ENCODE data around the gene EML1. TPM values are rescaled to one million over a fixed set of nuclear protein-coding genes. Genes with fewer than 3 reads are reported as not detected.

EML1 gene
- total and polyA plus RNA-seq, 2 of the 13 experiments (the other 11 are each of a cell fraction or from before 2014, with no cell fraction given): 0.59 to 1.7 TPM

DNA sequence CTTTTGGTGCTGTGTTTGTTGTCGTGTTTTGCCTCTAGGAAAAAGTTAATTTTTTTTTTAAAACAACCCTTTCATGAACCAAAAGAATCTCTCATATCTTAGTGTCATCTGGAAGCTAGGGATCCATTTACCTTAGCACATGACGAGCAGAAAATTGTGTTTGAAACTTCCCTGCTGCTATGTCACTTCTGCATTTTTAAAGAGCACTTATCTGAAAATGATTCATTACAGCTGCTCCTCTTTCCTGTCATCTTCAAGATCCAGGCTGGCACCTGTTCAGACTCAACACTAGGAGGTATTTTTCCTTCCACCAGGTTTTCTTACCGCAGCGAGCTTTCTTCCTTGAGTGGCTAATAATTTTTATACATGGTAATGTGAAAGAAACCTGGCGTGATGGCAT lies 67.0 kb downstream of the EML1 start (continued):
- TF ChIP-seq PATZ1 (CRISPR knock-in tag; IDR thresholded peaks at IDR 0.05) (no peak), ZNF567 (CRISPR knock-in tag; IDR thresholded peaks at IDR 0.05; ENCODE audit: borderline replicate concordance) (no peak), YY1 (IDR thresholded peaks at IDR 0.05; ENCODE audit: insufficient read depth, insufficient replicate concordance, low read depth, low read length) (no peak)

DNA sequence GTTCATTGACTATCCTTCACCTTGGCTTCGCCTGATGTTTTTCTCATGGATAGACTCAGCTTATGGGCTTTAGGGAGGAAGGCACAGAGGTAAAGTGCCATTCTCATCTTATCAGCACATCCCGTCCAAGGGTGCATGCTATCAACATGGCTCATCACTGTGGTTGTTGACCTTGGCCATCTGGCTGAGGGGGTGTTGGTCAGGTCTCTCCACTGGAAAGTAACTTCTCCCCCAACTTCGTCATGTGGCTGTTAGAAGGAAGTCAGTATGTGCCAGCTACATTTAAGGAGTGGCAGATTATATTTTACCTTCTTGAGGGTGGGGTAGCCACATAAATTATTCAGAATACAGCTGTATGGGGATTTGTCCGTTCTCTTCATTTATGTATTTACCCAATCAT lies 68.9 kb downstream of the EML1 start:
- no peak overlapping the region for H3K9ac ChIP-seq (ENCODE audit: insufficient read depth, low read depth, low read length)
- in situ Hi-C loops (cut with HindIII; ENCODE audit: extremely low pct_ligation_motif_present, low pct_unique_long_range_greater_than_20kb): no loop called here
- H3K27me3 ChIP-seq (ENCODE audit: control insufficient read depth in 1 of 2, insufficient read depth in 2 of 2, low read length in 2 of 2): peaks cover 0 to 1% of the 10 kb centered on the region in 2 experiments; a peak in 1 of 5 replicates
- H3K4me2 ChIP-seq (ENCODE audit: low read depth, low read length): no peak overlapping the region
- no peaks in the 10 kb centered on the region for H3K4me1 ChIP-seq (ENCODE audit: insufficient read depth, low read length)
- DNase-seq (ENCODE audit: low spot score) (no peak), FAIRE-seq (no peak), ATAC-seq (no peak)
- no peak overlapping the region for H2AFZ ChIP-seq (ENCODE audit: low read length)
- 69% methylated on average over 4 of the region's 4 CpGs for WGBS (ENCODE audit: low lambda C conversion rate)
- no peaks in the 10 kb centered on the region for H3K36me3 ChIP-seq (replicated peaks in 1 of 2; ENCODE audit: control insufficient read depth in 1 of 2, insufficient read depth in 2 of 2, low read length in 2 of 2)
- no peaks in the 10 kb centered on the region for H3K79me2 ChIP-seq (ENCODE audit: insufficient read depth, low read length)
- ChIA-PET POLR2A (no interaction called here), CTCF (ENCODE audit: low intra/inter-chr PET ratio, low total read pairs) (no interaction called here)
- H4K20me1 ChIP-seq (ENCODE audit: insufficient read depth, low read length): no peaks in the 10 kb centered on the region
- BruUV-seq (replicated peaks): no TSS peak
- no peaks in the 10 kb centered on the region for H3K9me3 ChIP-seq (ENCODE audit: low read length)
- no peak overlapping the region for H3K27ac ChIP-seq (ENCODE audit: extremely low read length, insufficient read depth, low read length)
- no peak overlapping the region for H3K4me3 ChIP-seq (replicated peaks in 1 of 3; ENCODE audit: insufficient read depth in 1 of 3, low read depth in 2 of 3, low read length in 3 of 3)
- intact Hi-C loops (cut with micrococcal nuclease; ENCODE audit: unreplicated experiment): no loop called here
- TF ChIP-seq ZNF749 (CRISPR knock-in tag; IDR thresholded peaks at IDR 0.05; ENCODE audit: borderline replicate concordance): no peak
- no peak for TF ChIP-seq ISX (CRISPR knock-in tag; conservative IDR thresholded peaks at IDR 0.05)
- TF ChIP-seq SNAI1 (CRISPR knock-in tag; IDR thresholded peaks at IDR 0.05; ENCODE audit: borderline replicate concordance): no peak
- TF ChIP-seq SP5 (CRISPR knock-in tag; IDR thresholded peaks at IDR 0.05; ENCODE audit: borderline replicate concordance, low read depth): no peak
- TF ChIP-seq ZFP36 (IDR thresholded peaks at IDR 0.05; ENCODE audit: borderline replicate concordance, low read depth, low read length, partially characterized antibody): no peak
- TF ChIP-seq PATZ1 (CRISPR knock-in tag; IDR thresholded peaks at IDR 0.05): no peak
- no peak for TF ChIP-seq SOX13 (IDR thresholded peaks at IDR 0.05)
- TF ChIP-seq SOX13 (CRISPR knock-in tag; conservative IDR thresholded peaks at IDR 0.05 in 1 of 2, IDR thresholded peaks at IDR 0.05 in 1 of 2): no peak
- TF ChIP-seq, protein P1, sequence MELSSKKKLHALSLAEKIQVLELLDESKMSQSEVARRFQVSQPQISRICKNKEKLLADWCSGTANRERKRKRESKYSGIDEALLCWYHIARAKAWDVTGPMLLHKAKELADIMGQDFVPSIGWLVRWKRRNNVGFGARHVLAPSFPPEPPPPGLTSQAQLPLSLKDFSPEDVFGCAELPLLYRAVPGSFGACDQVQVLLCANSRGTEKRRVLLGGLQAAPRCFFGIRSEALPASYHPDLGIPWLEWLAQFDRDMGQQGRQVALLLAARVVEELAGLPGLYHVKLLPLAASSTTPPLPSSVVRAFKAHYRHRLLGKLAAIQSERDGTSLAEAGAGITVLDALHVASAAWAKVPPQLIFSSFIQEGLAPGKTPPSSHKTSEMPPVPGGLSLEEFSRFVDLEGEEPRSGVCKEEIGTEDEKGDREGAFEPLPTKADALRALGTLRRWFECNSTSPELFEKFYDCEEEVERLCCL (CRISPR knock-in tag; IDR thresholded peaks at IDR 0.05; ENCODE audit: borderline replicate concordance): no peak
- no peak for TF ChIP-seq FOXK2 (IDR thresholded peaks at IDR 0.05)
- no peak for TF ChIP-seq ZNF547 (CRISPR knock-in tag; IDR thresholded peaks at IDR 0.05)
- no peak for TF ChIP-seq ZNF879 (CRISPR knock-in tag; IDR thresholded peaks at IDR 0.05)
- no peak for TF ChIP-seq BCL3 (CRISPR knock-in tag; IDR thresholded peaks at IDR 0.05)
- TF ChIP-seq ZNF530 (CRISPR knock-in tag; IDR thresholded peaks at IDR 0.05; ENCODE audit: low read depth): no peak
- TF ChIP-seq ZZZ3 (CRISPR knock-in tag; IDR thresholded peaks at IDR 0.05; ENCODE audit: borderline replicate concordance): no peak
